ENCODE data around the gene GABRA5.
"Not testable (repeated sequence)": the region's sequence is repeated elsewhere in the genome, so short reads cannot be mapped to it uniquely, and the experiment has no call there.

The GABRA5 gene

GRCh38 chr15:26866298-26867199, at the start of gene GABRA5:
Gene GABRA5, plus strand, starts transcription at chr15:26867062. Its CDS starts 2,187 bp downstream, at chr15:26869249.
- Mint-ChIP-seq H3K36me3 (ENCODE audit: low read depth) (no peaks in the 10 kb centered on the region), H3K4me3 (no peak within 1 kb of the TSS), H3K9me3 (no peaks in the 10 kb centered on the region), H3K27ac (no peak within 1 kb of the TSS), H3K27me3 (peaks cover 31% of the 10 kb centered on the region), H3K4me1 (no peaks in the 10 kb centered on the region)
- no peak for ATAC-seq
- no peak for DNase-seq

GRCh38 chr15:26831191-26831590, 35.7 kb upstream of the GABRA5 start:
- peaks cover 16% of the 10 kb centered on the region for H3K9me3 Mint-ChIP-seq
- H3K27me3 Mint-ChIP-seq; ATAC-seq; H3K4me1 Mint-ChIP-seq; H3K36me3 Mint-ChIP-seq (ENCODE audit: low read depth); DNase-seq; H3K4me3 Mint-ChIP-seq; H3K27ac Mint-ChIP-seq: not testable (repeated sequence)

GRCh38 chr15:26831951-26832350, 34.9 kb upstream of the GABRA5 start:
- Mint-ChIP-seq H3K36me3 (ENCODE audit: low read depth) (no peaks in the 10 kb centered on the region), H3K27me3 (no peaks in the 10 kb centered on the region), H3K4me1 (no peaks in the 10 kb centered on the region), H3K4me3 (no peak overlapping the region), H3K27ac (no peak overlapping the region), H3K9me3 (peaks cover 24% of the 10 kb centered on the region)
- ATAC-seq (no peak), DNase-seq (no peak)

GRCh38 chr15:26838742-26839460, 28.0 kb upstream of the GABRA5 start:
- DNase-seq (peak; percentile 15), ATAC-seq (no peak)

GRCh38 chr15:26841514-26841913, 25.3 kb upstream of the GABRA5 start:
- no peaks in the 10 kb centered on the region for H3K36me3 Mint-ChIP-seq (ENCODE audit: low read depth)
- peaks cover 20% of the 10 kb centered on the region for H3K9me3 Mint-ChIP-seq
- no peak overlapping the region for H3K4me3 Mint-ChIP-seq

More at GRCh38 chr15:26838742-26839460, 28.0 kb upstream of the GABRA5 start:
- H3K36me3 Mint-ChIP-seq (ENCODE audit: low read depth) = no peaks in the 10 kb centered on the region
- peaks cover 12% of the 10 kb centered on the region for H3K27me3 Mint-ChIP-seq
- H3K4me3 Mint-ChIP-seq = no peak overlapping the region
- H3K4me1 Mint-ChIP-seq = no peaks in the 10 kb centered on the region
- no peak overlapping the region for H3K27ac Mint-ChIP-seq
- H3K9me3 Mint-ChIP-seq = peaks cover 27% of the 10 kb centered on the region

GRCh38 chr15:26841941-26842340, 24.9 kb upstream of the GABRA5 start:
- Mint-ChIP-seq H3K27me3 (peaks cover 12% of the 10 kb centered on the region), H3K9me3 (peaks cover 16% of the 10 kb centered on the region), H3K4me3 (no peak overlapping the region), H3K27ac (no peak overlapping the region), H3K36me3 (ENCODE audit: low read depth) (no peaks in the 10 kb centered on the region), H3K4me1 (no peaks in the 10 kb centered on the region)
- ATAC-seq (no peak), DNase-seq (no peak)

More at GRCh38 chr15:26841514-26841913, 25.3 kb upstream of the GABRA5 start:
- DNase-seq (no peak), ATAC-seq (no peak)
- Mint-ChIP-seq H3K27ac (no peak overlapping the region), H3K4me1 (no peaks in the 10 kb centered on the region), H3K27me3 (peaks cover 12% of the 10 kb centered on the region)

GRCh38 chr15:26842391-26842790, 24.5 kb upstream of the GABRA5 start:
- H3K9me3 Mint-ChIP-seq = peaks cover 14% of the 10 kb centered on the region
- H3K4me1 Mint-ChIP-seq = no peaks in the 10 kb centered on the region
- DNase-seq (no peak), ATAC-seq (no peak)
- peaks cover 12% of the 10 kb centered on the region for H3K27me3 Mint-ChIP-seq
- H3K36me3 Mint-ChIP-seq (ENCODE audit: low read depth) = no peaks in the 10 kb centered on the region
- H3K27ac Mint-ChIP-seq = no peak overlapping the region
- no peak overlapping the region for H3K4me3 Mint-ChIP-seq

- ATAC-seq (no peak), DNase-seq (no peak)
- peaks cover 6% of the 10 kb centered on the region for H3K27me3 Mint-ChIP-seq
Measured at GRCh38 chr15:26844901-26845300, 22.0 kb upstream of the GABRA5 start.

GRCh38 chr15:26848498-26848897, 18.4 kb upstream of the GABRA5 start:
- ATAC-seq (no peak), DNase-seq (no peak)
- H3K27me3 Mint-ChIP-seq = no peaks in the 10 kb centered on the region
- peaks cover 7% of the 10 kb centered on the region for H3K9me3 Mint-ChIP-seq
- H3K27ac Mint-ChIP-seq = no peak overlapping the region
- H3K4me1 Mint-ChIP-seq = no peaks in the 10 kb centered on the region
- no peak overlapping the region for H3K4me3 Mint-ChIP-seq
- H3K36me3 Mint-ChIP-seq (ENCODE audit: low read depth) = no peaks in the 10 kb centered on the region

More at GRCh38 chr15:26844901-26845300, 22.0 kb upstream of the GABRA5 start:
- Mint-ChIP-seq H3K9me3 (peaks cover 16% of the 10 kb centered on the region), H3K4me3 (no peak overlapping the region), H3K4me1 (no peaks in the 10 kb centered on the region), H3K27ac (no peak overlapping the region), H3K36me3 (ENCODE audit: low read depth) (no peaks in the 10 kb centered on the region)

GRCh38 chr15:26850161-26850560, 16.7 kb upstream of the GABRA5 start:
- Mint-ChIP-seq H3K27me3 (no peaks in the 10 kb centered on the region), H3K36me3 (ENCODE audit: low read depth) (no peaks in the 10 kb centered on the region), H3K4me1 (no peaks in the 10 kb centered on the region), H3K4me3 (no peak overlapping the region), H3K27ac (no peak overlapping the region), H3K9me3 (peaks cover 7% of the 10 kb centered on the region)
- no peak for DNase-seq
- ATAC-seq = no peak

- Mint-ChIP-seq H3K4me1 (no peaks in the 10 kb centered on the region), H3K36me3 (ENCODE audit: low read depth) (no peaks in the 10 kb centered on the region), H3K27me3 (no peaks in the 10 kb centered on the region), H3K4me3 (no peak overlapping the region), H3K9me3 (peaks cover 7% of the 10 kb centered on the region), H3K27ac (no peak overlapping the region)
- DNase-seq = no peak
- no peak for ATAC-seq
Measured at GRCh38 chr15:26852980-26853379, 13.9 kb upstream of the GABRA5 start.

GRCh38 chr15:26854435-26854834, 12.4 kb upstream of the GABRA5 start:
- no peak overlapping the region for H3K4me3 Mint-ChIP-seq
- no peaks in the 10 kb centered on the region for H3K4me1 Mint-ChIP-seq
- no peaks in the 10 kb centered on the region for H3K27me3 Mint-ChIP-seq
- no peak for ATAC-seq
- no peaks in the 10 kb centered on the region for H3K9me3 Mint-ChIP-seq
- H3K36me3 Mint-ChIP-seq (ENCODE audit: low read depth) = no peaks in the 10 kb centered on the region
- DNase-seq = no peak
- no peak overlapping the region for H3K27ac Mint-ChIP-seq

GRCh38 chr15:26864664-26865191, 2.1 kb upstream of the GABRA5 start:
- Mint-ChIP-seq H3K27ac (no peak overlapping the region), H3K36me3 (ENCODE audit: low read depth) (no peaks in the 10 kb centered on the region), H3K4me1 (no peaks in the 10 kb centered on the region), H3K9me3 (no peaks in the 10 kb centered on the region), H3K4me3 (no peak overlapping the region), H3K27me3 (peaks cover 31% of the 10 kb centered on the region)
- DNase-seq (no peak), ATAC-seq (no peak)

GRCh38 chr15:26867200-26868007, 542 bp downstream of the GABRA5 start:
- ATAC-seq = no peak

More at GRCh38 chr15:26867200-26868007, 542 bp downstream of the GABRA5 start:
- Mint-ChIP-seq H3K36me3 (ENCODE audit: low read depth) (no peaks in the 10 kb centered on the region), H3K4me1 (no peaks in the 10 kb centered on the region), H3K4me3 (no peak overlapping the region), H3K9me3 (no peaks in the 10 kb centered on the region), H3K27ac (no peak overlapping the region), H3K27me3 (peaks cover 31% of the 10 kb centered on the region)
- no peak for DNase-seq
